HCT116 (cell line): ENCODE results near the gene MEIS2. TPM values are rescaled to one million over a fixed set of nuclear protein-coding genes. Genes with fewer than 3 reads are reported as not detected.

ENCODE experiments used
- ATAC-seq: fragments of 200-7000 bp; cut with Tn5 transposase; 2 replicates; pipeline ENCODE4 v1.9.1; 2020; ENCODE audit warnings: mild to moderate bottlenecking, moderate library complexity
- BruUV-seq: library from RNA; stranded (reverse); fragments of 400-500 nt; replicated peaks from 2 replicates; lab custom pipeline; 2021; lab: Mats Ljungman, UMichigan
- CTCF ChIA-PET: fragments of 300-600 bp; sonication (Branson Sonifier 250); formaldehyde crosslinking; loops from one replicate; lab custom pipeline; 2021; ENCODE audit warnings: antibody characterized with exemption; lab: Charles Lee
- POLR2A ChIA-PET: fragments of 300-600, 350-600 bp; sonication (Branson Sonifier 250); formaldehyde crosslinking; loops from one replicate; lab custom pipeline; 2021; ENCODE audit warnings: antibody characterized with exemption; lab: Charles Lee
- RAD21 ChIA-PET, 2 experiments: fragments of 300-600 bp; sonication (Branson Sonifier 250); formaldehyde crosslinking; loops; one replicate each; lab custom pipeline; 2023; ENCODE audit warnings: low total read pairs in 2 of 2; ENCODE audit not compliant: uncharacterized antibody in 2 of 2, unreplicated experiment in 2 of 2, low non-redundant PET in 1 of 2; lab: Charles Lee
- DNase-seq: peaks from one replicate; pipeline ENCODE4 v3.0.0-alpha.2; 2010; ENCODE audit warnings: low read depth, low spot score
- H2AFZ ChIP-seq: fragments of 200-600 bp; shearing (Covaris generic), sonication (generic); 2 replicates; pipeline ENCODE4 v1.6.1; 2017; ENCODE audit warnings: low read depth, mixed run types, mixed read lengths, antibody characterized with exemption, low read length; ENCODE audit not compliant: poor library complexity, severe bottlenecking
- H3K27ac ChIP-seq: 2 replicates; pipeline ENCODE4 v1.5.1; 2012; ENCODE audit warnings: low read depth, low read length
- H3K27me3 ChIP-seq: fragments of 200-600 bp; sonication (generic); 2 replicates; pipeline ENCODE4 v1.6.1; 2016; ENCODE audit warnings: mixed run types, low read length, mixed read lengths; ENCODE audit not compliant: insufficient read depth
- H3K36me3 ChIP-seq, 2 experiments: fragments of 200-500 bp in 1 of 2; fragments of 200-600 bp in 1 of 2; sonication (Bioruptor generic) in 1 of 2; sonication (generic) in 1 of 2; 2 replicates each; pipeline versions ENCODE4 v1.5.1 to v1.6.1; 2014 to 2016; ENCODE audit warnings: low read length in 2 of 2, inconsistent platforms in 1 of 2, mixed read lengths in 1 of 2, mixed run types in 1 of 2; ENCODE audit not compliant: insufficient read depth in 2 of 2, control insufficient read depth in 1 of 2
- H3K4me1 ChIP-seq, 2 experiments: fragments of 200-600 bp in 1 of 2; sonication (generic) in 1 of 2; 2 replicates each; pipeline versions ENCODE4 v1.5.1 to v1.6.1; 2012 to 2017; ENCODE audit warnings: low read length in 2 of 2, inconsistent platforms in 1 of 2, mild to moderate bottlenecking in 1 of 2, mixed read lengths in 1 of 2, mixed run types in 1 of 2, moderate library complexity in 1 of 2; ENCODE audit not compliant: insufficient read depth in 2 of 2, control insufficient read depth in 1 of 2
- H3K4me2 ChIP-seq: fragments of 200-600 bp; sonication (generic); 2 replicates; pipeline ENCODE4 v1.6.1; 2017; ENCODE audit warnings: mixed run types, low read length, mixed read lengths
- H3K4me3 ChIP-seq, 2 experiments: fragments of 200-600 bp in 1 of 2; sonication (generic) in 1 of 2; replicated peaks in 1 of 2; 2 replicates each; pipeline ENCODE4 v1.5.1; 2011 to 2016; ENCODE audit warnings: low read length in 2 of 2, control low read depth in 1 of 2, low read depth in 1 of 2, mild to moderate bottlenecking in 1 of 2, mixed read lengths in 1 of 2, mixed run types in 1 of 2
- H3K79me2 ChIP-seq: fragments of 200-600 bp; sonication (generic); 2 replicates; pipeline ENCODE4 v1.6.1; 2017; ENCODE audit warnings: mild to moderate bottlenecking, mixed run types, low read length, moderate library complexity, mixed read lengths; ENCODE audit not compliant: insufficient read depth
- H3K9ac ChIP-seq: fragments of 200-600 bp; sonication (generic); 2 replicates; pipeline ENCODE4 v1.6.1; 2016; ENCODE audit warnings: low read length, mixed read lengths
- H3K9me2 ChIP-seq: fragments of 200-600 bp; sonication (generic), shearing (Covaris generic); 2 replicates; pipeline ENCODE4 v1.6.1; 2017; ENCODE audit warnings: mixed run types, mild to moderate bottlenecking, moderate library complexity; ENCODE audit not compliant: insufficient read depth
- H3K9me3 ChIP-seq, 2 experiments: fragments of 200-500 bp in 1 of 2; fragments of 200-600 bp in 1 of 2; sonication (Bioruptor generic) in 1 of 2; sonication (generic) in 1 of 2; 2 replicates each; pipeline ENCODE4 v1.6.1; 2014 to 2017; ENCODE audit warnings: low read length in 2 of 2, mixed read lengths in 2 of 2, inconsistent platforms in 1 of 2, low read depth in 1 of 2, mild to moderate bottlenecking in 1 of 2, mixed run types in 1 of 2, moderate library complexity in 1 of 2; ENCODE audit not compliant: control insufficient read depth in 1 of 2, insufficient read depth in 1 of 2
- H4K20me1 ChIP-seq: fragments of 200-600 bp; sonication (generic), shearing (Covaris generic); 2 replicates; pipeline ENCODE4 v1.6.1; 2017; ENCODE audit warnings: mixed run types, mild to moderate bottlenecking, moderate library complexity; ENCODE audit not compliant: insufficient read depth
- CBX3 ChIP-seq: IDR thresholded peaks from 2 replicates; pipeline ENCODE4 v1.6.1; 2012; ENCODE audit warnings: low read depth
- CTCF ChIP-seq, 3 experiments: fragments of 200-600 bp in 1 of 3; sonication (generic) in 1 of 3; IDR thresholded peaks in 2 of 3; conservative IDR thresholded peaks in 1 of 3; 2 replicates each; pipeline ENCODE4 v1.5.1; 2012 to 2017; ENCODE audit warnings: low read depth in 2 of 3, low read length in 2 of 3, antibody characterized with exemption in 1 of 3, borderline replicate concordance in 1 of 3, control low read depth in 1 of 3, mild to moderate bottlenecking in 1 of 3, mixed read lengths in 1 of 3, mixed run types in 1 of 3, moderate library complexity in 1 of 3; ENCODE audit not compliant: insufficient read depth in 1 of 3
- EZH2phosphoT487 ChIP-seq: fragments of 200-600 bp; IDR thresholded peaks from 2 replicates; pipeline ENCODE4 v1.6.1; 2018; ENCODE audit warnings: antibody characterized with exemption, borderline replicate concordance
- FOSL1 ChIP-seq: IDR thresholded peaks from 2 replicates; pipeline ENCODE4 v1.6.1; 2012; ENCODE audit warnings: low read depth
- JUND ChIP-seq: IDR thresholded peaks from 2 replicates; pipeline ENCODE4 v1.6.1; 2012
- POLR2A ChIP-seq: IDR thresholded peaks from 2 replicates; pipeline ENCODE4 v1.7.0; 2011; ENCODE audit warnings: borderline replicate concordance; ENCODE audit not compliant: insufficient read depth, insufficient read length; ENCODE audit errors: extremely low read depth
- POLR2AphosphoS5 ChIP-seq: IDR thresholded peaks from 2 replicates; pipeline ENCODE4 v1.6.1; 2011; ENCODE audit warnings: mild to moderate bottlenecking, low read depth, low read length, moderate library complexity
- RAD21 ChIP-seq: IDR thresholded peaks from 2 replicates; pipeline ENCODE4 v1.6.1; 2012; ENCODE audit warnings: low read depth, mild to moderate bottlenecking
- SIN3A ChIP-seq: IDR thresholded peaks from 2 replicates; pipeline ENCODE4 v1.6.1; 2012; ENCODE audit warnings: low read depth
- SP1 ChIP-seq: IDR thresholded peaks from 2 replicates; pipeline ENCODE4 v1.6.1; 2012; ENCODE audit warnings: low read depth
- SRF ChIP-seq: IDR thresholded peaks from 2 replicates; pipeline ENCODE4 v1.6.1; 2012; ENCODE audit warnings: low read depth
- TCF7L2 ChIP-seq: IDR thresholded peaks from 2 replicates; pipeline ENCODE4 v1.7.0; 2011; ENCODE audit warnings: borderline replicate concordance, inconsistent platforms; ENCODE audit not compliant: insufficient read depth, insufficient read length; ENCODE audit errors: extremely low read depth
- YY1 ChIP-seq: IDR thresholded peaks from 2 replicates; pipeline ENCODE4 v1.6.1; 2011; ENCODE audit warnings: low read length, low read depth, moderate library complexity, mild to moderate bottlenecking; ENCODE audit not compliant: insufficient replicate concordance; ENCODE audit errors: extremely low read depth
- ZFX ChIP-seq: fragments of 450-650 bp; IDR thresholded peaks from 2 replicates; pipeline ENCODE4 v1.6.1; 2017
- ZNF274 ChIP-seq: fragments of 200-500 bp; sonication (Bioruptor generic); IDR thresholded peaks from 2 replicates; pipeline ENCODE4 v1.6.1; 2014; ENCODE audit warnings: mild to moderate bottlenecking, low read depth, low read length, inconsistent platforms
- intact Hi-C: fragments of 100-400 bp; cut with micrococcal nuclease; formaldehyde crosslinking; loops from 2 replicates; pipeline ENCODE4 v1.10.0; 2022
- total RNA-seq: library from RNA; stranded (reverse); gene quantifications from one replicate; pipeline ENCODE4 v1.2.1, GENCODE V29; 2021; ENCODE audit not compliant: unreplicated experiment
- TF ChIP-seq, protein P1 (sequence below): IDR thresholded peaks from 2 replicates; pipeline ENCODE4 v1.6.1; 2011; ENCODE audit warnings: mild to moderate bottlenecking, low read length, moderate library complexity; ENCODE audit not compliant: insufficient replicate concordance; ENCODE audit errors: extremely low read depth
- TF ChIP-seq, protein P2 (sequence below): IDR thresholded peaks from 2 replicates; pipeline ENCODE4 v1.6.1; 2012
- TF ChIP-seq, protein P3 (sequence below): IDR thresholded peaks from 2 replicates; pipeline ENCODE4 v1.6.1; 2012
- TF ChIP-seq, protein P4 (sequence below): IDR thresholded peaks from 2 replicates; pipeline ENCODE4 v1.6.1; 2012; ENCODE audit warnings: low read depth

The MEIS2 gene
- total RNA-seq, 1 experiment from 2014 or later: 11.5 TPM

DNA sequence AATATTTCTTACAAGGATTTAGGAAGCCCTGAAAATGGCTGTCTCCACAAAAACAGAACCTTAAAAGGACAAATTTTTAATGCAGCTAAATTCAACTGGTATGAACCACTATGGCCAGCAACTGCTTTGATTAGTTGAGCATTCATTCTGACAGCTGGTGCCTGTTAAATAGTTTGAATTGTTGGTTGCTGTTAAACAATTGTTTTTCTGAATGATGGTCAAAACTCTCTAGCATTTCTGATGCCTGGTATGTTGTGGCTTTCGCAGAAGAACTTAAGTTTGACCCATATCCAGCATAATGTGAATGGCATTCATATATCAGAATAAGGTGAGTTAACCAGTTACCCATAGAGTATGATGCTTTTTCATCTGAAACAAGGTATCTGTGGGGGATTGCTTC, 138.4 kb downstream of the MEIS2 start:
- no peaks in the 10 kb centered on the region for H3K9me2 ChIP-seq
- H3K27ac ChIP-seq: no peak overlapping the region
- ChIA-PET POLR2A (no interaction called here), CTCF (no interaction called here), RAD21 (no interaction called here)
- no peak overlapping the region for H3K4me2 ChIP-seq
- no peak for ATAC-seq
- DNase-seq: no peak
- no peaks in the 10 kb centered on the region for H4K20me1 ChIP-seq
- H3K9me3 ChIP-seq: no peaks in the 10 kb centered on the region
- no peaks in the 10 kb centered on the region for H3K4me1 ChIP-seq
- H3K4me3 ChIP-seq: no peak overlapping the region
- intact Hi-C loops: no loop called here
- no peaks in the 10 kb centered on the region for H3K27me3 ChIP-seq
- TF ChIP-seq CTCF (IDR thresholded peaks at IDR 0.05 in 2 of 3, conservative IDR thresholded peaks at IDR 0.05 in 1 of 3; ENCODE audit: borderline replicate concordance in 1 of 3, insufficient read depth in 1 of 3, low read depth in 2 of 3, low read length in 2 of 3) (no peak), TCF7L2 (no peak), FOSL1 (no peak), EZH2phosphoT487 (no peak), ZNF274 (no peak), POLR2A (no peak), YY1 (no peak), SRF (no peak), CBX3 (no peak), SIN3A (no peak), SP1 (no peak), ZFX (no peak), RAD21 (no peak), JUND (no peak), POLR2AphosphoS5 (no peak)
- TF ChIP-seq, protein P1, sequence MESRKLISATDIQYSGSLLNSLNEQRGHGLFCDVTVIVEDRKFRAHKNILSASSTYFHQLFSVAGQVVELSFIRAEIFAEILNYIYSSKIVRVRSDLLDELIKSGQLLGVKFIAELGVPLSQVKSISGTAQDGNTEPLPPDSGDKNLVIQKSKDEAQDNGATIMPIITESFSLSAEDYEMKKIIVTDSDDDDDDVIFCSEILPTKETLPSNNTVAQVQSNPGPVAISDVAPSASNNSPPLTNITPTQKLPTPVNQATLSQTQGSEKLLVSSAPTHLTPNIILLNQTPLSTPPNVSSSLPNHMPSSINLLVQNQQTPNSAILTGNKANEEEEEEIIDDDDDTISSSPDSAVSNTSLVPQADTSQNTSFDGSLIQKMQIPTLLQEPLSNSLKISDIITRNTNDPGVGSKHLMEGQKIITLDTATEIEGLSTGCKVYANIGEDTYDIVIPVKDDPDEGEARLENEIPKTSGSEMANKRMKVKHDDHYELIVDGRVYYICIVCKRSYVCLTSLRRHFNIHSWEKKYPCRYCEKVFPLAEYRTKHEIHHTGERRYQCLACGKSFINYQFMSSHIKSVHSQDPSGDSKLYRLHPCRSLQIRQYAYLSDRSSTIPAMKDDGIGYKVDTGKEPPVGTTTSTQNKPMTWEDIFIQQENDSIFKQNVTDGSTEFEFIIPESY: no peak
- TF ChIP-seq, protein P2, sequence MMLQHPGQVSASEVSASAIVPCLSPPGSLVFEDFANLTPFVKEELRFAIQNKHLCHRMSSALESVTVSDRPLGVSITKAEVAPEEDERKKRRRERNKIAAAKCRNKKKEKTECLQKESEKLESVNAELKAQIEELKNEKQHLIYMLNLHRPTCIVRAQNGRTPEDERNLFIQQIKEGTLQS: no peak
- TF ChIP-seq, protein P3, sequence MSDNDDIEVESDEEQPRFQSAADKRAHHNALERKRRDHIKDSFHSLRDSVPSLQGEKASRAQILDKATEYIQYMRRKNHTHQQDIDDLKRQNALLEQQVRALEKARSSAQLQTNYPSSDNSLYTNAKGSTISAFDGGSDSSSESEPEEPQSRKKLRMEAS: no peak
- TF ChIP-seq, protein P4, sequence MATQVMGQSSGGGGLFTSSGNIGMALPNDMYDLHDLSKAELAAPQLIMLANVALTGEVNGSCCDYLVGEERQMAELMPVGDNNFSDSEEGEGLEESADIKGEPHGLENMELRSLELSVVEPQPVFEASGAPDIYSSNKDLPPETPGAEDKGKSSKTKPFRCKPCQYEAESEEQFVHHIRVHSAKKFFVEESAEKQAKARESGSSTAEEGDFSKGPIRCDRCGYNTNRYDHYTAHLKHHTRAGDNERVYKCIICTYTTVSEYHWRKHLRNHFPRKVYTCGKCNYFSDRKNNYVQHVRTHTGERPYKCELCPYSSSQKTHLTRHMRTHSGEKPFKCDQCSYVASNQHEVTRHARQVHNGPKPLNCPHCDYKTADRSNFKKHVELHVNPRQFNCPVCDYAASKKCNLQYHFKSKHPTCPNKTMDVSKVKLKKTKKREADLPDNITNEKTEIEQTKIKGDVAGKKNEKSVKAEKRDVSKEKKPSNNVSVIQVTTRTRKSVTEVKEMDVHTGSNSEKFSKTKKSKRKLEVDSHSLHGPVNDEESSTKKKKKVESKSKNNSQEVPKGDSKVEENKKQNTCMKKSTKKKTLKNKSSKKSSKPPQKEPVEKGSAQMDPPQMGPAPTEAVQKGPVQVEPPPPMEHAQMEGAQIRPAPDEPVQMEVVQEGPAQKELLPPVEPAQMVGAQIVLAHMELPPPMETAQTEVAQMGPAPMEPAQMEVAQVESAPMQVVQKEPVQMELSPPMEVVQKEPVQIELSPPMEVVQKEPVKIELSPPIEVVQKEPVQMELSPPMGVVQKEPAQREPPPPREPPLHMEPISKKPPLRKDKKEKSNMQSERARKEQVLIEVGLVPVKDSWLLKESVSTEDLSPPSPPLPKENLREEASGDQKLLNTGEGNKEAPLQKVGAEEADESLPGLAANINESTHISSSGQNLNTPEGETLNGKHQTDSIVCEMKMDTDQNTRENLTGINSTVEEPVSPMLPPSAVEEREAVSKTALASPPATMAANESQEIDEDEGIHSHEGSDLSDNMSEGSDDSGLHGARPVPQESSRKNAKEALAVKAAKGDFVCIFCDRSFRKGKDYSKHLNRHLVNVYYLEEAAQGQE: no peak
- no peaks in the 10 kb centered on the region for H3K79me2 ChIP-seq
- no TSS peak for BruUV-seq
- no peaks in the 10 kb centered on the region for H3K36me3 ChIP-seq
- no peak overlapping the region for H3K9ac ChIP-seq
- H2AFZ ChIP-seq: no peak overlapping the region
